Keratinocyte (primary cell): ENCODE data around the gene OGDH.

Source experiments
- CTCF ChIP-seq, 3 experiments: IDR thresholded peaks in 1 of 3; conservative IDR thresholded peaks in 1 of 3; optimal IDR thresholded peaks in 1 of 3; 2 replicates in 2 of 3; 3 replicates in 1 of 3; pipeline versions ENCODE3 to v1.5.1; 2011; ENCODE audit warnings: low read length in 3 of 3, mild to moderate bottlenecking in 3 of 3, moderate library complexity in 2 of 3, control low read depth in 1 of 3, inconsistent platforms in 1 of 3; ENCODE audit not compliant: insufficient read depth in 2 of 3; ENCODE audit errors: extremely low read depth in 1 of 3
- EZH2 ChIP-seq: IDR thresholded peaks from one replicate; pipeline ENCODE4 v1.6.1; 2012; ENCODE audit warnings: inconsistent platforms, mild to moderate bottlenecking, low read length, moderate library complexity

- TF ChIP-seq CTCF (optimal IDR thresholded peaks at IDR 0.05 in 1 of 3, IDR thresholded peaks at IDR 0.05 in 1 of 3, conservative IDR thresholded peaks at IDR 0.05 in 1 of 3; ENCODE audit: extremely low read depth in 1 of 3, insufficient read depth in 2 of 3, low read length in 3 of 3), result no peak
- TF ChIP-seq EZH2, result no peak
Measured at GRCh38 chr7:44617225-44617890, 10.9 kb downstream of the OGDH start.
